Smooth muscle cell of bladder (primary cell): ENCODE results near the gene ERVFRD-1. TPM values are rescaled to one million over a fixed set of nuclear protein-coding genes. Genes with fewer than 3 reads are reported as not detected.

Experiments used
- total RNA-seq: library from RNA; depleted of rRNA; stranded (reverse); fragments of >200 nt; gene quantifications from 2 replicates; pipeline ENCODE4 v1.2.3, GENCODE V29; 2014

Gene ERVFRD-1, protein sequence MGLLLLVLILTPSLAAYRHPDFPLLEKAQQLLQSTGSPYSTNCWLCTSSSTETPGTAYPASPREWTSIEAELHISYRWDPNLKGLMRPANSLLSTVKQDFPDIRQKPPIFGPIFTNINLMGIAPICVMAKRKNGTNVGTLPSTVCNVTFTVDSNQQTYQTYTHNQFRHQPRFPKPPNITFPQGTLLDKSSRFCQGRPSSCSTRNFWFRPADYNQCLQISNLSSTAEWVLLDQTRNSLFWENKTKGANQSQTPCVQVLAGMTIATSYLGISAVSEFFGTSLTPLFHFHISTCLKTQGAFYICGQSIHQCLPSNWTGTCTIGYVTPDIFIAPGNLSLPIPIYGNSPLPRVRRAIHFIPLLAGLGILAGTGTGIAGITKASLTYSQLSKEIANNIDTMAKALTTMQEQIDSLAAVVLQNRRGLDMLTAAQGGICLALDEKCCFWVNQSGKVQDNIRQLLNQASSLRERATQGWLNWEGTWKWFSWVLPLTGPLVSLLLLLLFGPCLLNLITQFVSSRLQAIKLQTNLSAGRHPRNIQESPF
- total RNA-seq, result not detected in 2 replicates

DNA sequence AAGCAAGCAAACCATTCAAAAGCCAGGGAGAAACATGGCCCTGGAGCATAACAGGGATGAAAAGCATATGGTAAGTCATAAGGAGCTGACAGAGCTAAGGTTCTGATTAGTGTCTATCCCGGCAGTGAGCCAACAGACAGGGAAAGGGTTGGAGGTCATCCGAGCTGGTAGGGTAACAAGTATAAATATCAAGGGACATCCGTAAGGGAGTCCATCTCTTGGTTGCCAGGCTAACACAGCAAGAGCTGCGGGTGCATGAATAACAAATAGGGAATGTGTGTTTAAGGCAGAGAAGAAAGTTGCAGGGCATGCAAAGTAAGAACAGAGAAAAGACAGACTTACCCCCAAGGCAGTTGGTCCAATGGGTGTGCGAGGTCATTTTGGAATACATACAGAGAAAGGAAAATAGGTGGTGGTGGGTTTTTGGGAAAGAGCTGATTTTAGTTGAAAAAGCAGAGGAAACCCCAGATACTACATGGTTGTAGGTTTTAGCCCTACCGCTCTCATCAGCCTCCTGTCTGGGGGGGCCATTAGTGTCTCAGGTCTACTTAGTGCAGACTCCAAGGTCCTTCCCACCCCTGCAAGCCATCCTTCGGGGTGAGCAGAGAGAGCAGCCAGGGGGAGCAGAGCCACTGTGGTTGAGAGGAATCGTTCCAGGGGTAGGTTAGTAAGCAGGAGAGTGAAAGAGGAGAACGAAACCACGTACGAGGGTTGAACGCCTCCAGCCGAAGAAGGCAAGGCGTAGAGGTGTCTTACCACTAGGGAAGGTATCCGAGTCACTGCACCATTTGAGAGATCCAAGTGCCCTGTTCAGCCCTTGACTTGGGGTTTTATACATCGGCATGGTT, at the start of gene ERVFRD-1:
TSS of gene ERVFRD-1 (minus strand) at position 805 of the 848 bp plus-strand sequence. CDS start 6,415 bp downstream, outside the sequence.

DNA sequence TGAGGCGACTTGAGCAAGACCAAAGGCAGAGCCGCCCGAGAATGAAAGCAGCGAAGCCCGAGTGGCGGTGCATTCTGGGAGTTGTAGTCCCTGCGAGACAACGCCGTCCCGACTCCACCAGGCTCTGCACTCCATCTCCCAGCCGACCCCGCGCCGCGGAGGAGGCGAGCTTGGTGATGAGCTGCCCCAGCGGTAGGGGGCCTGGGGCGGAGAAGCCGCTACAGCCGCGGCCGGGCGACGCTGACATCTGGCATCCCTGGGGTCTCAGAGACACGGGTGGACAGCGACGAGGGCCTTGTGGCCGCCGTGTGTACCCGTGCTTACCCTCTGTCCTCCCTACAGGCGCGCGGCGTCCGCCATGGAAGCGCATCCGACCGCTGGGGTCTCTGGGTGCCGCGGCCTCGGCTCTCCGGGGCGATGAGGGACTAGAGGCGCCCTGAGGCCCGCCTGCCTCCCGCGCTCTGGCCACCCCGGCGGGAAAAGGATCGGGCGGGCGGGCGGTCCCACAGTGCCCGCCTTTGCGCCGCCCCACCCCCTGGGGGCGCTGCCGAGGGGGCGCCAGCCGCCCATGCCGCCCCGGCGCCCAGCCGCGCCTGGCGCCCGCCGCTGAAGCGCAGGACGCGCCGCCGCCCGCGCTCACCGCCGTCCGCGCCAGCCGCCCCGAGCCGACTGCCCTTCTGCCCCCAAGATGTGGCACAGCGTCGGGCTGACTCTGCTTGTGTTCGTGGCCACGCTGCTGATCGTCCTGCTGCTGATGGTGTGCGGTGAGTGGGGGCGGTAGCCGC, 17.7 kb downstream of the ERVFRD-1 start, which contains the start of gene SMIM13:
TSS of gene SMIM13 (plus strand) at position 209 of the 785 bp plus-strand sequence. CDS start at position 689, 480 bp downstream.

Other genes with a start within 250 kb of the ERVFRD-1 start
- not detected in 2 replicates for gene GCM2, start 229.7 kb downstream of the ERVFRD-1 start, total RNA-seq
- gene SYCP2L, start 224.7 kb downstream of the ERVFRD-1 start, total RNA-seq, result 0.09 and 0.14 TPM in 2 replicates
- 3.9 and 18.9 TPM in 2 replicates for gene ELOVL2, start 67.4 kb downstream of the ERVFRD-1 start, total RNA-seq
- 7.4 and 9.4 TPM in 2 replicates for gene SMIM13, start 17.9 kb downstream of the ERVFRD-1 start, total RNA-seq
- gene NEDD9, start 120.9 kb upstream of the ERVFRD-1 start, total RNA-seq, result 0.55 and 1.4 TPM in 2 replicates